ENCODE data around the gene ZYX.
A peak's percentile ranks its signal among the peaks of the same experiment; 100 is the strongest.

ZYX gene

GRCh38 chr7:143408252-143408685 lies 27.1 kb downstream of the ZYX start:
- WGBS, 2 donors (ENCODE audit: extremely low coverage in 2 of 2, insufficient read length in 2 of 2, insufficient replicate concordance in 1 of 2): no CpG with 5 or more reads among the region's 20 CpGs
- Histone ChIP-seq H3K9me3 (replicated peaks in 1 of 2; ENCODE audit: control insufficient read depth in 2 of 2, insufficient read depth in 1 of 2, low read depth in 1 of 2, low read length in 2 of 2) (no peaks in the 10 kb centered on the region), H3K23ac (ENCODE audit: low read depth, low read length, poor library complexity) (no peak overlapping the region), H3K14ac (ENCODE audit: low read length) (no peak overlapping the region), H3K18ac (ENCODE audit: low read length) (peak overlapping the region; percentile 60), H3K4ac (ENCODE audit: low read length) (no peak overlapping the region), H3K4me1 (ENCODE audit: control insufficient read depth in 2 of 2, insufficient read depth in 1 of 2, low read depth in 1 of 2, low read length in 2 of 2) (peaks cover 11 to 16% of the 10 kb centered on the region in 2 donors), H2AFZ (ENCODE audit: low read length) (no peak overlapping the region), H4K8ac (ENCODE audit: low read depth, low read length) (no peak overlapping the region), H3K79me1 (ENCODE audit: low read depth, low read length) (no peaks in the 10 kb centered on the region), H2BK5ac (ENCODE audit: low read length) (no peak overlapping the region), H3K27ac (replicated peaks; ENCODE audit: low read length) (no peak overlapping the region), H3K36me3 (replicated peaks in 1 of 2; ENCODE audit: control insufficient read depth in 2 of 2, insufficient read depth in 2 of 2, low read length in 2 of 2) (no peaks in the 10 kb centered on the region), H3K4me2 (ENCODE audit: insufficient read depth, low read length, poor library complexity, severe bottlenecking) (peak overlapping the region; percentile 63), H4K91ac (ENCODE audit: low read depth, low read length, poor library complexity) (no peak overlapping the region), H3K27me3 (ENCODE audit: control insufficient read depth in 3 of 3, insufficient read depth in 3 of 3, low read depth in 1 of 3, low read length in 3 of 3) (peaks cover 0 to 11% (median 0%) of the 10 kb centered on the region in 3 experiments), H3K9ac (ENCODE audit: low read depth, low read length, poor library complexity) (no peak overlapping the region), H2AK5ac (ENCODE audit: low read depth, low read length) (no peak overlapping the region), H3K4me3 (ENCODE audit: low read length in 2 of 2) (peak overlapping the region in 1 of 2 donors; percentile 35), H2BK120ac (ENCODE audit: low read depth, low read length) (no peak overlapping the region), H2BK15ac (ENCODE audit: low read length) (no peak overlapping the region), H2BK12ac (ENCODE audit: low read length) (no peak overlapping the region)
- DNase-seq (ENCODE audit: low spot score): no peak

DNA sequence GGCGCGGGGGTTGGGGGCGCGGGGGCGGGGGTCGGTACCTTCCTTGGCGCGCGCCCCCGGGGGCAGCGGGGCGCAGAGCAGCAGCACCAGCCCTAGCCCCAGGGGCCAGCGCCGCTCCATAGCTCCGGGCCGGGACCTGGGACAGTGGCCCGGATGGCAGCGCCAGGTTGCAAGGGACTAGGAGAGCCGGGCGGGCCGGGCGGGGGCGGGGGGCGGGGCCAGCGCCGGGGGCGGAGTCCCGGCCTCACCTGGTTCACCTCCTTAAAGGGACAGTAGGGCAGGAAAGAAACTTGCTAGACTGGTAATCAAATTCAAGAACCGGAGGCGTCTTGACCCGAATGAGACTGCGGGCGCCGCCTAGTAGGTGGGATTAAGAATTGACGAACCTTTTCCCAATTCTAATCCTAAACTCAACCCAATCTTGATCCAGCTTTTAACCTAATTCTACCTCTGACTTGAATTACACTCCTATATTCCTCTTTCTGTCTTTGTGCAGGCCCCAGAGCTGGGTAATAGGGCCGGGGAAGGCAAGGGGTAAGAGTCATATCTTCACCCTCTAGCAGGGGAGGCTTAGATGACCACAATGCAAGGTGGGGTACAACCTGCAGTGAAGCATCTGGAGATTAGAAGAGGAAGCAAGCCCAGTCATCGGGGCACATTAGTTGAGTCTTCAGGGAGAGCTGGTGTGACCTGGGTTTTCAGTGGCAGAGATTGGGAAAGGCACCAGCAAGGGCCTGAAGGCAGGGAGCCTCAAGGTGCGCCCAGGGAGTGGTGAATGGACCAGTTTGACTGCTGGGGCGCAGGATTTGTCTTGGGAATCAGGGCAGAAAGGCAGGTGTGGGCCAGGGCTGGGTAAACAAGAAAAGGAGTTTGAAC lies 27.8 kb downstream of the ZYX start, which contains the start of gene EPHA1:
EPHA1 (minus strand) TSS at position 171 of the 876 bp plus-strand sequence; CDS start at position 120, 51 bp downstream.
- Histone ChIP-seq H4K8ac (ENCODE audit: low read depth, low read length) (no peak within 1 kb of the TSS), H3K79me1 (ENCODE audit: low read depth, low read length) (no peaks in the 10 kb centered on the region), H2BK5ac (ENCODE audit: low read length) (no peak within 1 kb of the TSS), H4K91ac (ENCODE audit: low read depth, low read length, poor library complexity) (peak within 1 kb of the TSS; percentile 96), H2AK5ac (ENCODE audit: low read depth, low read length) (no peak within 1 kb of the TSS), H2AFZ (ENCODE audit: low read length) (peak within 1 kb of the TSS; percentile 52), H3K27ac (replicated peaks; ENCODE audit: low read length) (no peak within 1 kb of the TSS), H3K4me3 (ENCODE audit: low read length in 2 of 2) (peak within 1 kb of the TSS in 1 of 2 donors; percentile 65), H3K4me2 (ENCODE audit: insufficient read depth, low read length, poor library complexity, severe bottlenecking) (peak within 1 kb of the TSS; percentile 63), H2BK15ac (ENCODE audit: low read length) (peak within 1 kb of the TSS; percentile 21), H3K23ac (ENCODE audit: low read depth, low read length, poor library complexity) (peak within 1 kb of the TSS; percentile 77), H3K27me3 (ENCODE audit: control insufficient read depth in 3 of 3, insufficient read depth in 3 of 3, low read depth in 1 of 3, low read length in 3 of 3) (peaks cover 0 to 11% (median 0%) of the 10 kb centered on the region in 3 experiments), H2BK120ac (ENCODE audit: low read depth, low read length) (peak within 1 kb of the TSS; percentile 66), H3K4ac (ENCODE audit: low read length) (no peak within 1 kb of the TSS), H3K9ac (ENCODE audit: low read depth, low read length, poor library complexity) (no peak within 1 kb of the TSS), H3K36me3 (replicated peaks in 1 of 2; ENCODE audit: control insufficient read depth in 2 of 2, insufficient read depth in 2 of 2, low read length in 2 of 2) (no peaks in the 10 kb centered on the region), H3K9me3 (replicated peaks in 1 of 2; ENCODE audit: control insufficient read depth in 2 of 2, insufficient read depth in 1 of 2, low read depth in 1 of 2, low read length in 2 of 2) (no peaks in the 10 kb centered on the region), H3K14ac (ENCODE audit: low read length) (no peak within 1 kb of the TSS), H2BK12ac (ENCODE audit: low read length) (no peak within 1 kb of the TSS), H3K18ac (ENCODE audit: low read length) (peak within 1 kb of the TSS; percentile 61), H3K4me1 (ENCODE audit: control insufficient read depth in 2 of 2, insufficient read depth in 1 of 2, low read depth in 1 of 2, low read length in 2 of 2) (peaks cover 11 to 16% of the 10 kb centered on the region in 2 donors)
- WGBS, 2 donors (ENCODE audit: extremely low coverage in 2 of 2, insufficient read length in 2 of 2, insufficient replicate concordance in 1 of 2): no CpG with 5 or more reads among the region's 39 CpGs
- DNase-seq (ENCODE audit: low spot score): no peak

GRCh38 chr7:143410521-143411004 lies 29.4 kb downstream of the ZYX start:
- no CpG with 5 or more reads among the region's 6 CpGs for WGBS, 2 donors (ENCODE audit: extremely low coverage in 2 of 2, insufficient read length in 2 of 2, insufficient replicate concordance in 1 of 2)

More at GRCh38 chr7:143410521-143411004, 29.4 kb downstream of the ZYX start:
- Histone ChIP-seq H3K27ac (replicated peaks; ENCODE audit: low read length) (no peak overlapping the region), H3K27me3 (ENCODE audit: control insufficient read depth in 3 of 3, insufficient read depth in 3 of 3, low read depth in 1 of 3, low read length in 3 of 3) (peaks cover 0 to 11% (median 0%) of the 10 kb centered on the region in 3 experiments), H2BK12ac (ENCODE audit: low read length) (no peak overlapping the region), H3K18ac (ENCODE audit: low read length) (no peak overlapping the region), H3K4me1 (ENCODE audit: control insufficient read depth in 2 of 2, insufficient read depth in 1 of 2, low read depth in 1 of 2, low read length in 2 of 2) (peaks cover 9 to 13% of the 10 kb centered on the region in 2 donors), H2BK120ac (ENCODE audit: low read depth, low read length) (no peak overlapping the region), H4K91ac (ENCODE audit: low read depth, low read length, poor library complexity) (no peak overlapping the region), H3K23ac (ENCODE audit: low read depth, low read length, poor library complexity) (no peak overlapping the region), H2BK15ac (ENCODE audit: low read length) (no peak overlapping the region), H3K14ac (ENCODE audit: low read length) (no peak overlapping the region), H3K9ac (ENCODE audit: low read depth, low read length, poor library complexity) (no peak overlapping the region), H3K79me1 (ENCODE audit: low read depth, low read length) (no peaks in the 10 kb centered on the region), H2AFZ (ENCODE audit: low read length) (peak overlapping the region; percentile 87), H3K4me2 (ENCODE audit: insufficient read depth, low read length, poor library complexity, severe bottlenecking) (no peak overlapping the region), H3K9me3 (replicated peaks in 1 of 2; ENCODE audit: control insufficient read depth in 2 of 2, insufficient read depth in 1 of 2, low read depth in 1 of 2, low read length in 2 of 2) (no peaks in the 10 kb centered on the region), H3K4me3 (ENCODE audit: low read length in 2 of 2) (no peak overlapping the region), H4K8ac (ENCODE audit: low read depth, low read length) (no peak overlapping the region), H3K4ac (ENCODE audit: low read length) (no peak overlapping the region), H2BK5ac (ENCODE audit: low read length) (no peak overlapping the region), H2AK5ac (ENCODE audit: low read depth, low read length) (no peak overlapping the region), H3K36me3 (replicated peaks in 1 of 2; ENCODE audit: control insufficient read depth in 2 of 2, insufficient read depth in 2 of 2, low read length in 2 of 2) (no peaks in the 10 kb centered on the region)
- no peak for DNase-seq (ENCODE audit: low spot score)

Data from neuronal stem cell (in vitro differentiated cells).